Sigmoid colon (tissue), 4 donors: Measurements from ENCODE around the gene KCNH3.

Source experiments
- CTCF ChIP-seq, 4 experiments: fragments of 450-650 bp in 3 of 4; fragments of 200-600 bp in 1 of 4; IDR thresholded peaks; one replicate each; pipeline ENCODE4 v1.5.1; 2016 to 2019; ENCODE audit warnings: antibody characterized with exemption in 4 of 4, mild to moderate bottlenecking in 3 of 4, moderate library complexity in 2 of 4
- POLR2AphosphoS5 ChIP-seq, 4 donors: sonication (generic); formaldehyde crosslinking; IDR thresholded peaks; one replicate each; pipeline ENCODE4 v1.6.1; 2017; ENCODE audit warnings: antibody characterized with exemption in 4 of 4

- TF ChIP-seq CTCF (IDR thresholded peaks at IDR 0.05) (no peak), POLR2AphosphoS5 (IDR thresholded peaks at IDR 0.05) (no peak)
Measured at GRCh38 chr12:49588281-49588680, 49.5 kb downstream of the KCNH3 start.
